ENCODE results near the gene MRPS14. TPM values are rescaled to one million over a fixed set of nuclear protein-coding genes. Genes with fewer than 3 reads are reported as not detected.
A peak's percentile ranks its signal among the peaks of the same experiment; 100 is the strongest.

The MRPS14 gene
- total RNA-seq, 1 experiment from 2014 or later = 29.4 TPM

GRCh38 chr1:175013445-175013844, 9.8 kb downstream of the MRPS14 start:
- Histone ChIP-seq H3K9me3 (ENCODE audit: control insufficient read depth in 1 of 2, insufficient read depth in 1 of 2, low read depth in 1 of 2, low read length in 2 of 2) (no peaks in the 10 kb centered on the region), H2AFZ (ENCODE audit: low read depth, low read length, poor library complexity, severe bottlenecking) (no peak overlapping the region), H3K27ac (ENCODE audit: low read depth, low read length) (no peak overlapping the region), H3K4me2 (ENCODE audit: low read length) (no peak overlapping the region), H3K79me2 (ENCODE audit: insufficient read depth, low read length) (peaks cover 38% of the 10 kb centered on the region), H3K4me3 (replicated peaks in 1 of 2; ENCODE audit: low read depth in 1 of 2, low read length in 2 of 2) (no peak overlapping the region), H4K20me1 (ENCODE audit: insufficient read depth) (peaks cover 5% of the 10 kb centered on the region; the same call in 1 of the 2 replicates), H3K4me1 (ENCODE audit: control insufficient read depth in 1 of 2, insufficient read depth in 2 of 2, low read length in 2 of 2) (no peaks in the 10 kb centered on the region), H3K9me2 (ENCODE audit: insufficient read depth) (no peaks in the 10 kb centered on the region), H3K9ac (ENCODE audit: low read length) (no peak overlapping the region), H3K27me3 (ENCODE audit: insufficient read depth, low read length) (no peaks in the 10 kb centered on the region), H3K36me3 (ENCODE audit: control insufficient read depth in 1 of 2, insufficient read depth in 2 of 2, low read length in 2 of 2) (peaks cover 46 to 62% of the 10 kb centered on the region in 2 experiments)
- ChIA-PET CTCF (no interaction called here), POLR2A (interaction anchor here (1.5 kb wide), 1 partner anchor 10 kb away, joined by 9 read pairs; the partner anchor contains the start of gene MRPS14), RAD21 (ENCODE audit: low non-redundant PET in 1 of 2, low total read pairs in 2 of 2, uncharacterized antibody in 2 of 2, unreplicated experiment in 2 of 2) (no interaction called here)
- ATAC-seq (no peak), DNase-seq (ENCODE audit: low read depth, low spot score) (no peak)
- intact Hi-C loops (cut with micrococcal nuclease) = no loop called here
- TF ChIP-seq EZH2 (IDR thresholded peaks at IDR 0.05) (no peak), CBX3 (IDR thresholded peaks at IDR 0.05; ENCODE audit: low read depth) (no peak), REST (IDR thresholded peaks at IDR 0.05; ENCODE audit: low read depth) (no peak), ZFX (IDR thresholded peaks at IDR 0.05) (no peak)
- TSS peak; percentile 4 for BruUV-seq (replicated peaks)

- CTCF ChIA-PET = no interaction called here
- RAD21 ChIA-PET (ENCODE audit: low non-redundant PET in 1 of 2, low total read pairs in 2 of 2, uncharacterized antibody in 2 of 2, unreplicated experiment in 2 of 2) = no interaction called here
- Histone ChIP-seq H3K9me3 (ENCODE audit: control insufficient read depth in 1 of 2, insufficient read depth in 1 of 2, low read depth in 1 of 2, low read length in 2 of 2) (no peaks in the 10 kb centered on the region), H3K4me3 (replicated peaks in 1 of 2; ENCODE audit: low read depth in 1 of 2, low read length in 2 of 2) (no peak overlapping the region), H4K20me1 (ENCODE audit: insufficient read depth) (peaks cover 13% of the 10 kb centered on the region; the same call in 1 of the 2 replicates), H3K4me1 (ENCODE audit: control insufficient read depth in 1 of 2, insufficient read depth in 2 of 2, low read length in 2 of 2) (no peaks in the 10 kb centered on the region), H3K27me3 (ENCODE audit: insufficient read depth, low read length) (no peaks in the 10 kb centered on the region), H3K4me2 (ENCODE audit: low read length) (no peak overlapping the region), H3K9me2 (ENCODE audit: insufficient read depth) (no peaks in the 10 kb centered on the region), H2AFZ (ENCODE audit: low read depth, low read length, poor library complexity, severe bottlenecking) (no peak overlapping the region), H3K27ac (ENCODE audit: low read depth, low read length) (no peak overlapping the region), H3K36me3 (ENCODE audit: control insufficient read depth in 1 of 2, insufficient read depth in 2 of 2, low read length in 2 of 2) (peaks cover 64% of the 10 kb centered on the region in 2 experiments), H3K79me2 (ENCODE audit: insufficient read depth, low read length) (peaks cover 73% of the 10 kb centered on the region), H3K9ac (ENCODE audit: low read length) (no peak overlapping the region)
- intact Hi-C loops (cut with micrococcal nuclease) = no loop called here
- no TSS peak for BruUV-seq (replicated peaks)
- DNase-seq (ENCODE audit: low read depth, low spot score) = no peak
- POLR2A ChIA-PET = no interaction called here
- no peak for ATAC-seq
- TF ChIP-seq EZH2phosphoT487 (IDR thresholded peaks at IDR 0.05; ENCODE audit: borderline replicate concordance) (no peak), EZH2 (IDR thresholded peaks at IDR 0.05) (no peak), ATF3 (IDR thresholded peaks at IDR 0.05) (no peak), TCF7L2 (IDR thresholded peaks at IDR 0.05; ENCODE audit: borderline replicate concordance, extremely low read depth, insufficient read depth, insufficient read length) (no peak), POLR2AphosphoS5 (IDR thresholded peaks at IDR 0.05; ENCODE audit: low read depth, low read length) (no peak), SP1 (IDR thresholded peaks at IDR 0.05; ENCODE audit: low read depth) (no peak), JUND (IDR thresholded peaks at IDR 0.05) (no peak), ELF1 (IDR thresholded peaks at IDR 0.05; ENCODE audit: borderline replicate concordance, low read depth) (no peak), FOSL1 (IDR thresholded peaks at IDR 0.05; ENCODE audit: low read depth) (no peak), SIN3A (IDR thresholded peaks at IDR 0.05; ENCODE audit: low read depth) (no peak), YY1 (IDR thresholded peaks at IDR 0.05; ENCODE audit: extremely low read depth, insufficient replicate concordance, low read depth, low read length) (no peak), ZNF274 (IDR thresholded peaks at IDR 0.05; ENCODE audit: low read depth, low read length) (no peak), ZFX (IDR thresholded peaks at IDR 0.05) (no peak), CBX3 (IDR thresholded peaks at IDR 0.05; ENCODE audit: low read depth) (no peak)
Observed at GRCh38 chr1:175009532-175009931, 13.7 kb downstream of the MRPS14 start.

Data from HCT116 (cell line).